SK-N-SH (cell line): ENCODE results near the gene CPAMD8. TPM values are rescaled to one million over a fixed set of nuclear protein-coding genes. Genes with fewer than 3 reads are reported as not detected.

Source experiments
- CTCF ChIA-PET: fragments of 300-600, 350-600 bp; formaldehyde crosslinking; extraction: SDS; loops from one replicate; lab custom pipeline; 2021; lab: Yijun Ruan, JAX
- POLR2A ChIA-PET: fragments of 350-600 bp; sonication (Branson Sonifier 250); formaldehyde crosslinking; extraction: SDS; loops from one replicate; lab custom pipeline; 2020; ENCODE audit warnings: antibody characterized with exemption, inconsistent platforms; lab: Yijun Ruan, JAX
- DNase-seq: peaks from one replicate; pipeline ENCODE4 v3.0.0; 2012
- H2AFZ ChIP-seq: fragments of 200-600 bp; sonication (generic); 2 replicates; pipeline ENCODE4 v1.8.1; 2016; ENCODE audit warnings: antibody characterized with exemption, mild to moderate bottlenecking, low read depth
- H3F3A ChIP-seq: fragments of 200-600 bp; sonication (generic); replicated peaks from 2 replicates; pipeline ENCODE3; 2016; ENCODE audit warnings: antibody characterized with exemption, mild to moderate bottlenecking; ENCODE audit not compliant: insufficient read depth
- H3K27ac ChIP-seq, 2 experiments: fragments of 200-500 bp in 1 of 2; fragments of 200-600 bp in 1 of 2; sonication (Bioruptor generic) in 1 of 2; sonication (generic), shearing (Covaris generic) in 1 of 2; 2 replicates each; pipeline versions ENCODE4 v1.5.1 to v1.6.1; 2014 to 2016; ENCODE audit warnings: low read depth in 2 of 2, inconsistent platforms in 1 of 2, low read length in 1 of 2, mild to moderate bottlenecking in 1 of 2, mixed read lengths in 1 of 2
- H3K27me3 ChIP-seq: fragments of 200-600 bp; sonication (generic), shearing (Covaris generic); 2 replicates; pipeline ENCODE4 v1.6.1; 2016; ENCODE audit warnings: mixed run types; ENCODE audit not compliant: insufficient read depth
- H3K36me3 ChIP-seq, 2 experiments: fragments of 200-500 bp in 1 of 2; fragments of 200-600 bp in 1 of 2; sonication (Bioruptor generic) in 1 of 2; sonication (generic) in 1 of 2; replicated peaks in 1 of 2; 2 replicates each; pipeline versions ENCODE3 to v1.5.1; 2014 to 2016; ENCODE audit warnings: low read length in 1 of 2, mild to moderate bottlenecking in 1 of 2; ENCODE audit not compliant: insufficient read depth in 2 of 2, control insufficient read depth in 1 of 2
- H3K4me1 ChIP-seq, 2 experiments: fragments of 200-500 bp in 1 of 2; fragments of 200-600 bp in 1 of 2; sonication (Bioruptor generic) in 1 of 2; sonication (generic), shearing (Covaris generic) in 1 of 2; 2 replicates each; pipeline versions ENCODE4 v1.5.1 to v1.6.1; 2014 to 2016; ENCODE audit warnings: low read depth in 1 of 2, low read length in 1 of 2, mixed run types in 1 of 2; ENCODE audit not compliant: insufficient read depth in 2 of 2, control insufficient read depth in 1 of 2
- H3K4me2 ChIP-seq: fragments of 200-600 bp; sonication (generic), shearing (Covaris generic); 2 replicates; pipeline ENCODE4 v1.6.1; 2017; ENCODE audit warnings: mixed run types
- H3K4me3 ChIP-seq, 2 experiments: fragments of 200-500 bp in 1 of 2; fragments of 200-600 bp in 1 of 2; sonication (Bioruptor generic) in 1 of 2; sonication (generic), shearing (Covaris generic) in 1 of 2; 2 replicates each; pipeline versions ENCODE4 v1.5.1 to v1.8.1; 2014 to 2016; ENCODE audit warnings: low read depth in 2 of 2, inconsistent platforms in 1 of 2, low read length in 1 of 2, mild to moderate bottlenecking in 1 of 2, mixed read lengths in 1 of 2, moderate library complexity in 1 of 2
- H3K79me2 ChIP-seq: fragments of 200-600 bp; sonication (generic); 2 replicates; pipeline ENCODE4 v1.8.1; 2017; ENCODE audit warnings: mild to moderate bottlenecking; ENCODE audit not compliant: insufficient read depth
- H3K9ac ChIP-seq: fragments of 200-600 bp; sonication (generic); 2 replicates; pipeline ENCODE4 v1.6.1; 2017; ENCODE audit warnings: mixed run types
- H3K9me2 ChIP-seq: fragments of 200-600 bp; sonication (generic); 2 replicates; pipeline ENCODE4 v1.6.1; 2017; ENCODE audit warnings: mixed run types
- H3K9me3 ChIP-seq: fragments of 200-600 bp; sonication (generic); 2 replicates; pipeline ENCODE4 v1.6.1; 2017; ENCODE audit warnings: mixed run types, mild to moderate bottlenecking, moderate library complexity
- H4K20me1 ChIP-seq: fragments of 200-600 bp; sonication (generic); 2 replicates; pipeline ENCODE4 v1.6.1; 2017; ENCODE audit warnings: mild to moderate bottlenecking, mixed run types; ENCODE audit not compliant: insufficient read depth
- ELF1 ChIP-seq: IDR thresholded peaks from 2 replicates; pipeline ENCODE4 v1.4.0; 2012
- EP300 ChIP-seq, 2 experiments: IDR thresholded peaks; 2 replicates each; pipeline versions ENCODE4 v1.4.0 to v1.6.1; 2012; ENCODE audit warnings: borderline replicate concordance in 1 of 2, low read depth in 1 of 2, low read length in 1 of 2
- EZH2phosphoT487 ChIP-seq: fragments of 200-600 bp; sonication (generic); IDR thresholded peaks from 2 replicates; pipeline ENCODE4 v1.6.1; 2017; ENCODE audit warnings: low read depth, mixed run types, mild to moderate bottlenecking, antibody characterized with exemption, moderate library complexity, borderline replicate concordance
- FOSL2 ChIP-seq: IDR thresholded peaks from 2 replicates; pipeline ENCODE4 v1.4.0; 2012; ENCODE audit warnings: low read depth, mild to moderate bottlenecking, moderate library complexity, borderline replicate concordance
- FOXM1 ChIP-seq: IDR thresholded peaks from 2 replicates; pipeline ENCODE4 v1.4.0; 2012; ENCODE audit warnings: low read depth, mild to moderate bottlenecking
- GATA2 ChIP-seq: sonication (generic); formaldehyde crosslinking; IDR thresholded peaks from 2 replicates; pipeline ENCODE4 v1.5.0; 2020; ENCODE audit warnings: mild to moderate bottlenecking, missing genetic modification reagents
- MEF2A ChIP-seq: IDR thresholded peaks from 2 replicates; pipeline ENCODE4 v1.4.0; 2012; ENCODE audit warnings: low read depth, borderline replicate concordance
- NFIC ChIP-seq: IDR thresholded peaks from 2 replicates; pipeline ENCODE4 v1.4.0; 2012; ENCODE audit warnings: borderline replicate concordance
- POLR2AphosphoS5 ChIP-seq: IDR thresholded peaks from 2 replicates; pipeline ENCODE4 v1.6.1; 2012; ENCODE audit warnings: low read depth, low read length
- RCOR1 ChIP-seq: fragments of 150-350 bp; IDR thresholded peaks from 2 replicates; pipeline ENCODE4 v1.6.1; 2017; ENCODE audit warnings: antibody characterized with exemption, low read length
- RFX5 ChIP-seq: IDR thresholded peaks from 2 replicates; pipeline ENCODE4 v1.6.1; 2012; ENCODE audit warnings: mild to moderate bottlenecking, improper control_type of control experiment, low read length
- TAF1 ChIP-seq: IDR thresholded peaks from 2 replicates; pipeline ENCODE4 v1.6.1; 2012; ENCODE audit warnings: low read depth, mild to moderate bottlenecking, low read length, moderate library complexity, borderline replicate concordance
- YY1 ChIP-seq: IDR thresholded peaks from 2 replicates; pipeline ENCODE4 v1.4.0; 2012; ENCODE audit warnings: low read depth, mild to moderate bottlenecking
- WGBS: methylation state at CpG from one replicate; pipeline ENCODE4 v1.1.6; 2017; ENCODE audit warnings: low lambda C conversion rate; 5-methylcytosine and 5-hydroxymethylcytosine counted together
- polyA plus RNA-seq, 3 experiments: library from polyadenylated mRNA; depleted of rRNA; stranded (reverse); fragments of >200 nt; gene quantifications; 2 replicates each; pipeline ENCODE4 v1.2.3, GENCODE V29; 2012
- TF ChIP-seq, protein P1 (sequence below): IDR thresholded peaks from 2 replicates; pipeline ENCODE4 v1.4.0; 2012; ENCODE audit warnings: low read depth, borderline replicate concordance
- TF ChIP-seq, protein P2 (sequence below): fragments of 150-350 bp; IDR thresholded peaks from 2 replicates; pipeline ENCODE4 v1.6.1; 2016; ENCODE audit warnings: mild to moderate bottlenecking, low read depth, low read length
- TF ChIP-seq, protein P3 (sequence below): fragments of 200-600 bp; sonication (generic); IDR thresholded peaks from 2 replicates; pipeline ENCODE4 v1.6.1; 2017; ENCODE audit warnings: antibody characterized with exemption, mild to moderate bottlenecking, moderate library complexity
- TF ChIP-seq, protein P4 (sequence below): IDR thresholded peaks from 2 replicates; pipeline ENCODE4 v1.4.0; 2012; ENCODE audit warnings: low read depth
- TF ChIP-seq, protein P5 (sequence below): IDR thresholded peaks from 2 replicates; pipeline ENCODE4 v1.4.0; 2012; ENCODE audit warnings: low read depth, borderline replicate concordance
- TF ChIP-seq, protein P6 (sequence below): fragments of 150-350 bp; IDR thresholded peaks from 2 replicates; pipeline ENCODE4 v1.6.1; 2017; ENCODE audit warnings: antibody characterized with exemption, low read length, low read depth, borderline replicate concordance

Gene CPAMD8
- polyA plus RNA-seq, 1 of the 3 experiments (the other 2 are of a cell fraction): 1.2 TPM

DNA sequence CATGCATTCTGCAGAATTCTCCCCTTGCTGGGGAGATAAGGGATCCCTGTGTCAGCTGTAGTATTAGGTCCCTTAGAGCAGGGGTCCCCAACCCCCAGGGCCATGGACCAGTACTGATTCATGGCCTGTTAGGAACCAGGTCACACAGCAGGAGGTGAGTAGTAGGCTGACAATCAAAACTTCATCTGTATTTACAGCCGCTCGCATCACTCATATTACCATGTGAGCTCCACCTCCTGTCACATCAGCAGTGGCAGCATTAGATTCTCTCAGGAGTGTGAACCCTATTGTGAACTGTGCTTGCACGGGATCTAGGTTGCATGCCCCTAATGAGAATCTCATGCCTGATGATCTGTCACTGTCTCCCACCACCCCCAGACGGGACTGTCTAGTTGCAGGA is 37.9 kb downstream of the CPAMD8 start:
- CTCF ChIA-PET: interaction anchor here (1.5 kb wide), 1 partner anchor 71 kb away, joined by 3 read pairs; no protein-coding TSS in a partner anchor

DNA sequence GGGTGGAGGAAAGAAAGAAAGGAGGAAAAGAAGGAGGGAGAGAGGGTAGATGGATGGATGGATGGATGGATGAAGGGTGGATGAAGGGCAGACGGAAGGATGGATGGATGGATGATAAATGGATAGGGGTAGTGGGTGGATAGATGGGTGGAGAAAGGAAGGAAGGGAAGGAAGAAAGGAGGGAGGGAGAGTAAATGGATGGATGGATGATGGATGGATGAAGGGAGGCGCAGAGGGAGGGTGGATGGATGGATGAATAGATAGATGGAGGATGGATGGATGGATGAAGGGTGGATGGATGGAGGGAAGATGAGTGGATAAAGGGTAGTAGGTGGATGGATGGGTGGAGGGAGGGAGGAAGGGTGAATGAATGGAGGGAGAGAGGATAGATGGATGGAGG is 41.2 kb downstream of the CPAMD8 start:
- POLR2A ChIA-PET: no interaction called here
- WGBS: 42% methylated on average over 2 of the region's 2 CpGs
- Histone ChIP-seq H3K4me3 (no peak overlapping the region), H3K4me1 (no peaks in the 10 kb centered on the region; a peak in 1 of 4 replicates), H3K36me3 (no peaks in the 10 kb centered on the region), H2AFZ (no peak overlapping the region), H3K9me2 (no peaks in the 10 kb centered on the region), H3K9ac (no peak overlapping the region), H3K27me3 (no peaks in the 10 kb centered on the region), H3K79me2 (no peaks in the 10 kb centered on the region), H3K4me2 (no peak overlapping the region), H3F3A (no peaks in the 10 kb centered on the region), H3K27ac (no peak overlapping the region), H4K20me1 (no peaks in the 10 kb centered on the region), H3K9me3 (no peaks in the 10 kb centered on the region)
- DNase-seq: no peak
- CTCF ChIA-PET: no interaction called here
- TF ChIP-seq ELF1: no peak
- TF ChIP-seq, protein P1, sequence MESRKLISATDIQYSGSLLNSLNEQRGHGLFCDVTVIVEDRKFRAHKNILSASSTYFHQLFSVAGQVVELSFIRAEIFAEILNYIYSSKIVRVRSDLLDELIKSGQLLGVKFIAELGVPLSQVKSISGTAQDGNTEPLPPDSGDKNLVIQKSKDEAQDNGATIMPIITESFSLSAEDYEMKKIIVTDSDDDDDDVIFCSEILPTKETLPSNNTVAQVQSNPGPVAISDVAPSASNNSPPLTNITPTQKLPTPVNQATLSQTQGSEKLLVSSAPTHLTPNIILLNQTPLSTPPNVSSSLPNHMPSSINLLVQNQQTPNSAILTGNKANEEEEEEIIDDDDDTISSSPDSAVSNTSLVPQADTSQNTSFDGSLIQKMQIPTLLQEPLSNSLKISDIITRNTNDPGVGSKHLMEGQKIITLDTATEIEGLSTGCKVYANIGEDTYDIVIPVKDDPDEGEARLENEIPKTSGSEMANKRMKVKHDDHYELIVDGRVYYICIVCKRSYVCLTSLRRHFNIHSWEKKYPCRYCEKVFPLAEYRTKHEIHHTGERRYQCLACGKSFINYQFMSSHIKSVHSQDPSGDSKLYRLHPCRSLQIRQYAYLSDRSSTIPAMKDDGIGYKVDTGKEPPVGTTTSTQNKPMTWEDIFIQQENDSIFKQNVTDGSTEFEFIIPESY: no peak
- TF ChIP-seq MEF2A: no peak
- no peak for TF ChIP-seq NFIC
- no peak for TF ChIP-seq RFX5
- TF ChIP-seq GATA2 (CRISPR knock-in tag): no peak
- TF ChIP-seq, protein P2, sequence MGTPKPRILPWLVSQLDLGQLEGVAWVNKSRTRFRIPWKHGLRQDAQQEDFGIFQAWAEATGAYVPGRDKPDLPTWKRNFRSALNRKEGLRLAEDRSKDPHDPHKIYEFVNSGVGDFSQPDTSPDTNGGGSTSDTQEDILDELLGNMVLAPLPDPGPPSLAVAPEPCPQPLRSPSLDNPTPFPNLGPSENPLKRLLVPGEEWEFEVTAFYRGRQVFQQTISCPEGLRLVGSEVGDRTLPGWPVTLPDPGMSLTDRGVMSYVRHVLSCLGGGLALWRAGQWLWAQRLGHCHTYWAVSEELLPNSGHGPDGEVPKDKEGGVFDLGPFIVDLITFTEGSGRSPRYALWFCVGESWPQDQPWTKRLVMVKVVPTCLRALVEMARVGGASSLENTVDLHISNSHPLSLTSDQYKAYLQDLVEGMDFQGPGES: no peak
- TF ChIP-seq, protein P3, sequence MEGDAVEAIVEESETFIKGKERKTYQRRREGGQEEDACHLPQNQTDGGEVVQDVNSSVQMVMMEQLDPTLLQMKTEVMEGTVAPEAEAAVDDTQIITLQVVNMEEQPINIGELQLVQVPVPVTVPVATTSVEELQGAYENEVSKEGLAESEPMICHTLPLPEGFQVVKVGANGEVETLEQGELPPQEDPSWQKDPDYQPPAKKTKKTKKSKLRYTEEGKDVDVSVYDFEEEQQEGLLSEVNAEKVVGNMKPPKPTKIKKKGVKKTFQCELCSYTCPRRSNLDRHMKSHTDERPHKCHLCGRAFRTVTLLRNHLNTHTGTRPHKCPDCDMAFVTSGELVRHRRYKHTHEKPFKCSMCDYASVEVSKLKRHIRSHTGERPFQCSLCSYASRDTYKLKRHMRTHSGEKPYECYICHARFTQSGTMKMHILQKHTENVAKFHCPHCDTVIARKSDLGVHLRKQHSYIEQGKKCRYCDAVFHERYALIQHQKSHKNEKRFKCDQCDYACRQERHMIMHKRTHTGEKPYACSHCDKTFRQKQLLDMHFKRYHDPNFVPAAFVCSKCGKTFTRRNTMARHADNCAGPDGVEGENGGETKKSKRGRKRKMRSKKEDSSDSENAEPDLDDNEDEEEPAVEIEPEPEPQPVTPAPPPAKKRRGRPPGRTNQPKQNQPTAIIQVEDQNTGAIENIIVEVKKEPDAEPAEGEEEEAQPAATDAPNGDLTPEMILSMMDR: no peak
- no peak for TF ChIP-seq RCOR1
- TF ChIP-seq FOXM1: no peak
- TF ChIP-seq EZH2phosphoT487: no peak
- no peak for TF ChIP-seq FOSL2
- no peak for TF ChIP-seq POLR2AphosphoS5
- TF ChIP-seq, protein P4, sequence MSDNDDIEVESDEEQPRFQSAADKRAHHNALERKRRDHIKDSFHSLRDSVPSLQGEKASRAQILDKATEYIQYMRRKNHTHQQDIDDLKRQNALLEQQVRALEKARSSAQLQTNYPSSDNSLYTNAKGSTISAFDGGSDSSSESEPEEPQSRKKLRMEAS: no peak
- TF ChIP-seq, protein P5, sequence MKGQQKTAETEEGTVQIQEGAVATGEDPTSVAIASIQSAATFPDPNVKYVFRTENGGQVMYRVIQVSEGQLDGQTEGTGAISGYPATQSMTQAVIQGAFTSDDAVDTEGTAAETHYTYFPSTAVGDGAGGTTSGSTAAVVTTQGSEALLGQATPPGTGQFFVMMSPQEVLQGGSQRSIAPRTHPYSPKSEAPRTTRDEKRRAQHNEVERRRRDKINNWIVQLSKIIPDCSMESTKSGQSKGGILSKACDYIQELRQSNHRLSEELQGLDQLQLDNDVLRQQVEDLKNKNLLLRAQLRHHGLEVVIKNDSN: no peak
- no peak for TF ChIP-seq TAF1
- TF ChIP-seq, protein P6, sequence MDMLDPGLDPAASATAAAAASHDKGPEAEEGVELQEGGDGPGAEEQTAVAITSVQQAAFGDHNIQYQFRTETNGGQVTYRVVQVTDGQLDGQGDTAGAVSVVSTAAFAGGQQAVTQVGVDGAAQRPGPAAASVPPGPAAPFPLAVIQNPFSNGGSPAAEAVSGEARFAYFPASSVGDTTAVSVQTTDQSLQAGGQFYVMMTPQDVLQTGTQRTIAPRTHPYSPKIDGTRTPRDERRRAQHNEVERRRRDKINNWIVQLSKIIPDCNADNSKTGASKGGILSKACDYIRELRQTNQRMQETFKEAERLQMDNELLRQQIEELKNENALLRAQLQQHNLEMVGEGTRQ: no peak

More for the DNA sequence above, 37.9 kb downstream of the CPAMD8 start:
- no peaks in the 10 kb centered on the region for H3K9me3 ChIP-seq
- no peak overlapping the region for H3K9ac ChIP-seq
- no peak overlapping the region for H3K4me2 ChIP-seq
- no peak for DNase-seq
- no peaks in the 10 kb centered on the region for H3K27me3 ChIP-seq
- WGBS: 57% methylated on average over 4 of the region's 4 CpGs
- POLR2A ChIA-PET: no interaction called here
- no peaks in the 10 kb centered on the region for H3K36me3 ChIP-seq
- H4K20me1 ChIP-seq: no peaks in the 10 kb centered on the region
- no peaks in the 10 kb centered on the region for H3F3A ChIP-seq
- no peaks in the 10 kb centered on the region; a peak in 1 of 4 replicates for H3K4me1 ChIP-seq
- TF ChIP-seq, protein P2: no peak
- no peak for TF ChIP-seq EZH2phosphoT487
- no peak for TF ChIP-seq YY1
- no peak for TF ChIP-seq EP300 (IDR thresholded peaks at IDR 0.05; ENCODE audit: borderline replicate concordance in 1 of 2, low read depth in 1 of 2, low read length in 1 of 2)
- no peak overlapping the region for H3K27ac ChIP-seq
- no peak overlapping the region for H3K4me3 ChIP-seq
- no peak overlapping the region for H2AFZ ChIP-seq
- H3K79me2 ChIP-seq: no peaks in the 10 kb centered on the region
- no peaks in the 10 kb centered on the region for H3K9me2 ChIP-seq
